Muscle layer of colon (tissue), 2 donors: ENCODE measurements around the gene CACTIN.
"Not testable (repeated sequence)": the region's sequence is repeated elsewhere in the genome, so short reads cannot be mapped to it uniquely, and the experiment has no call there.

Experiments
- H3K27ac ChIP-seq: one replicate; pipeline ENCODE4 v1.7.0; 2013; ENCODE audit warnings: low read depth, mild to moderate bottlenecking, low read length, moderate library complexity
- H3K27me3 ChIP-seq, 2 donors: one replicate each; pipeline ENCODE4 v1.7.0; 2013; ENCODE audit warnings: low read length in 2 of 2, mild to moderate bottlenecking in 2 of 2; ENCODE audit not compliant: insufficient read depth in 2 of 2, control insufficient read depth in 1 of 2
- H3K36me3 ChIP-seq: one replicate; pipeline ENCODE4 v1.7.0; 2013; ENCODE audit warnings: mild to moderate bottlenecking, low read length; ENCODE audit not compliant: insufficient read depth
- H3K4me1 ChIP-seq: one replicate; pipeline ENCODE4 v1.7.0; 2013; ENCODE audit warnings: mild to moderate bottlenecking, low read length; ENCODE audit not compliant: insufficient read depth
- H3K4me3 ChIP-seq, 2 donors: one replicate each; pipeline ENCODE4 v1.7.0; 2013; ENCODE audit warnings: low read length in 2 of 2, low read depth in 1 of 2, mild to moderate bottlenecking in 1 of 2, moderate library complexity in 1 of 2
- H3K9ac ChIP-seq: one replicate; pipeline ENCODE4 v1.7.0; 2013; ENCODE audit warnings: low read length
- H3K9me3 ChIP-seq: one replicate; pipeline ENCODE4 v1.7.0; 2013; ENCODE audit warnings: mild to moderate bottlenecking, low read length
- donor health status: abdominal sarcoma.
- donor health status: Adenocarcinoma of cecum.

CACTIN gene

GRCh38 chr19:3586707-3587346, 39.8 kb downstream of the CACTIN start:
- H3K9me3 ChIP-seq: no peaks in the 10 kb centered on the region
- H3K9ac ChIP-seq: no peak overlapping the region
- H3K4me3 ChIP-seq: no peak overlapping the region
- H3K27me3 ChIP-seq: peaks cover 0 to 17% of the 10 kb centered on the region in 2 donors
- H3K36me3 ChIP-seq: no peaks in the 10 kb centered on the region
- H3K27ac ChIP-seq: no peak overlapping the region
- peaks cover 12% of the 10 kb centered on the region for H3K4me1 ChIP-seq

- Histone ChIP-seq H3K4me3 (no peak overlapping the region), H3K27ac (no peak overlapping the region), H3K9me3 (no peaks in the 10 kb centered on the region), H3K9ac (no peak overlapping the region), H3K4me1 (peaks cover 12% of the 10 kb centered on the region), H3K36me3 (no peaks in the 10 kb centered on the region), H3K27me3 (peaks cover 0 to 17% of the 10 kb centered on the region in 2 donors)
Measured at GRCh38 chr19:3586127-3586626, 40.4 kb downstream of the CACTIN start.

- no peak within 1 kb of the TSS for H3K9ac ChIP-seq
- no peak within 1 kb of the TSS for H3K4me3 ChIP-seq
Measured at GRCh38 chr19:3585301-3586126, 41.1 kb downstream of the CACTIN start, which contains the start of gene GIPC3. TSS of gene GIPC3 (plus strand) at chr19:3585478. CDS start at chr19:3585598, 120 bp downstream.

GRCh38 chr19:3584036-3584802, 42.4 kb downstream of the CACTIN start:
- not testable (repeated sequence) for H3K36me3 ChIP-seq, H3K4me3 ChIP-seq, H3K9me3 ChIP-seq, H3K27ac ChIP-seq, H3K9ac ChIP-seq
- peaks cover 12% of the 10 kb centered on the region for H3K4me1 ChIP-seq
- peaks cover 0 to 17% of the 10 kb centered on the region in 2 donors for H3K27me3 ChIP-seq

More at GRCh38 chr19:3585301-3586126, 41.1 kb downstream of the CACTIN start, which contains the start of gene GIPC3:
- H3K36me3 ChIP-seq: no peaks in the 10 kb centered on the region
- H3K9me3 ChIP-seq: no peaks in the 10 kb centered on the region
- no peak within 1 kb of the TSS for H3K27ac ChIP-seq
- peaks cover 12% of the 10 kb centered on the region for H3K4me1 ChIP-seq
- peaks cover 0 to 17% of the 10 kb centered on the region in 2 donors for H3K27me3 ChIP-seq

GRCh38 chr19:3581792-3582191, 44.8 kb downstream of the CACTIN start:
- not testable (repeated sequence) for H3K9me3 ChIP-seq, H3K36me3 ChIP-seq, H3K4me1 ChIP-seq, H3K4me3 ChIP-seq, H3K9ac ChIP-seq, H3K27ac ChIP-seq
- H3K27me3 ChIP-seq: peaks cover 0 to 17% of the 10 kb centered on the region in 2 donors

DNA sequence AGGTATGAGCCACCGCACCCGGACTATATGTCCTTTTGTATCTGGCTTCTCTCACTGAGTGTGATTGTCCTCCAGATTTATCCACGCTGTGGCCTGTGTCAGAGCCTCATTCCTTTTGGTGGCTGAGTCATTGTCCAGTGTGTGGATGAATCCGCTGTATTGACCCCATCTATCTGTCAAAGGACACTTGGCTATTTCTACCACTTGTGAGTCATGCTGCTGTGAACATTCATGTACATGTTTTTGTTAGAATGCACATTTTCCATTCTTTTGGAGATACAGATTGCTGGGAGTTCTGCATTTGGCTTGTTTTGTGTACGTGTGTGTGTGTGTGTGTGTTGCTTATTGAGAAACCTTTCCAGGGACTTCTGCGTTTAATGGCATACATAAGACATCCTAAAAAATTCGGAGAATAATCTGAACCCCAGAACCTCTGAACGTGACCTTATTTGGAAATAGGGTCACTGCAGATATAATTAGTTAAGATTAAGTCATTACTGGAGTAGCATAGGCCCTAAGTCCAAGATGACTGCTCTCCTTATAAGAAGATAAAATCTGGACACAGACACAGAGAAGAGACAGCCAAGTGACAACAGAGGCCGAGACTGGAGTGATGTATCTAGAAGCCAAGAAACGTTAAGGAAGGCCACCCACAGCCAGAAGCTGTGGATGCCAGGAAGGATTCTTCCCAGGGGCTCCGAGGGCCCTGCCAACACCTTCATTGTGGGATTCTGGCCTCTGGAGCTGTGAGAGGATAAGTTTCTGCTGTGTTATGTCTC, 46.2 kb downstream of the CACTIN start:
- Histone ChIP-seq H3K4me3 (no peak overlapping the region), H3K27me3 (peaks cover 0 to 4% of the 10 kb centered on the region in 2 donors), H3K9ac (no peak overlapping the region), H3K4me1 (peaks cover 12% of the 10 kb centered on the region), H3K36me3 (no peaks in the 10 kb centered on the region), H3K27ac (no peak overlapping the region), H3K9me3 (no peaks in the 10 kb centered on the region)

DNA sequence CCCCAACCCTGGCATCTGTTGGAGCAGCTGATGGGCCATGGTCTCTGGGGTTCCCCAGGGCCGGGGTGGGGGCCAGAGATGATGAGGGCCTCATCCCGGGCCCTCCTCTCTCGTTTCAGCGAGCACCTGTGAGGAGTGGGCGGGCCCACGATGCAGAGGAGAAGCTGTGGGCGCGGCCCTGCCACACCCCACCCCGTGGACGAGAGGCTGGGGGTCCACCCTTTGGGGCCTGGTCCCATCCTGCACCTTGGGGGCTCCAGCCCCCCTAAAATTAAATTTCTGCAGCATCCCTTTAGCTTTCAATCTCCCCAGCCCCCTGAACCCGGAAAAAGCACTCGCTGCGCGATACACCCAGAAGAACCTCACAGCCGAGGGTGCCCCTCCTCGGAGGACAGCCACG, 48.2 kb downstream of the CACTIN start:
- Histone ChIP-seq H3K9me3 (no peaks in the 10 kb centered on the region), H3K27me3 (no peaks in the 10 kb centered on the region), H3K4me3 (no peak overlapping the region), H3K36me3 (no peaks in the 10 kb centered on the region), H3K27ac (no peak overlapping the region), H3K4me1 (peaks cover 18% of the 10 kb centered on the region), H3K9ac (no peak overlapping the region)

DNA sequence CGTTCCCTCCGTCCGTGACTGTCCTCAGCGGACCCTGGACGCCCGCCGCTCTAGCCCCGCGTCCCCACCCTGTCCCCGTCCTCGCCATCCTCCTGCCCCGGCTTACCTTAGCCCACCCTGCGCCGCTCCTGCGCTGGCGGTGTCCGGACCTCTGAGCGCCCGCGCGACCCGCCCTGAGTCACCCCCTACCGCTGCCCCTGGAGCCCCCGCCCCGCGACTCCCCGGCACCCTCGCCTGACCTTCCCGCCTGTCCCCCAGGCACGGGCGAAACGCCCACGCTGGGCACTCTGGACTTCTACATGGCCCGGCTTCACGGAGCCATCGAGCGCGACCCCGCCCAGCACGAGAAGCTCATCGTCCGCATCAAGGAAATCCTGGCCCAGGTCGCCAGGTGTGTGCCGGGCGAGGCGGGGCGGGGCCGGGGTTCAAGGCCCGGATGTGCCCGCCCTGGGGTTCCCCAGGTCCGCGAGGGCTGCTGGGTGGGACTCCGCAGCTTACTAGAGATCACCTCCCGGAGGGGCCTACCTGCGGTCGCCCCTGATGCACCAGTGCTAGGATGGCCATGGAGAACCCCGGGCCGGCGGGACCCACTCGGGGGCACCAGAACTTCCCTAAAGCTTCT, 48.8 kb downstream of the CACTIN start:
- peaks cover 19% of the 10 kb centered on the region for H3K4me1 ChIP-seq
- H3K9ac ChIP-seq: no peak overlapping the region
- no peaks in the 10 kb centered on the region for H3K9me3 ChIP-seq
- H3K36me3 ChIP-seq: no peaks in the 10 kb centered on the region
- no peaks in the 10 kb centered on the region for H3K27me3 ChIP-seq
- H3K27ac ChIP-seq: no peak overlapping the region
- H3K4me3 ChIP-seq: no peak overlapping the region

DNA sequence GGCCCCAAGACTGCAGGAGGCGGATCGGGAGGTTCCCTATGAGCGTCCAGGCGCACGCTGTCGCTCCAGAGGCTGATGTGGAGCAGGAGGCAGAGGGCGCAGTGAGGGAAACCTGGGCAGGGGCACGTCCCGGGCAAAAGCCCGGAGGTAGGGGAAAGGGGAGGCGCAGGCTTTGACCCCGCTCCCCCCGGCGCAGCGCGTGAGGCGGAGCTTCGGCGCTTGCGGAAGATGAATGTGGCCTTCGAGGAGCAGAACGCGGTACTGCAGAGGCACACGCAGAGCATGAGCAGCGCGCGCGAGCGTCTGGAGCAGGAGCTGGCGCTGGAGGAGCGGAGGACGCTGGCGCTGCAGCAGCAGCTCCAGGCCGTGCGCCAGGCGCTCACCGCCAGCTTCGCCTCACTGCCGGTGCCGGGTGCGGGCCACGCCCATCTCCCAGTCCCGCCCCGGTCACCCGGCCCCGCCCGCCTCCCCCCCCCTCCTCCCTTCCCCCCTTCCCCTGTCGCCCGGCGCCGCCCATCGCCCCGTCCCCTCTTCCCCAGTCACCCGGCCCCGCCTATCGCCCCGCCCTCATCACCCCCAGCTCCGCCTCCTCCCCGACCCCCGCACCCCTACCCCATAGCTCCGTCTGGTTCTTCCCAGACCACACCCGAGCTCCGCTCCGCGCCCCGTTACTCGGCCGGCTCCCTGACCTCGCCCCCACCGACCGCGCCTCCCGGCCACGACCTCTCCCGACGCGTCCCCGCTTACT, 49.7 kb downstream of the CACTIN start:
- Histone ChIP-seq H3K27me3 (no peaks in the 10 kb centered on the region), H3K9ac (peak overlapping the region; percentile 44), H3K36me3 (no peaks in the 10 kb centered on the region), H3K4me1 (peaks cover 25% of the 10 kb centered on the region), H3K9me3 (no peaks in the 10 kb centered on the region), H3K4me3 (peak overlapping the region; percentile 14 to 74), H3K27ac (peak overlapping the region; percentile 73)
